Caco-2 (cell line): ENCODE measurements around the gene COL5A1. TPM values are rescaled to one million over a fixed set of nuclear protein-coding genes. Genes with fewer than 3 reads are reported as not detected.

Experiments used
- BruUV-seq: library from RNA; stranded (reverse); fragments of 400-500 nt; replicated peaks from 2 replicates; lab custom pipeline; 2021; lab: Mats Ljungman, UMichigan
- CTCF ChIA-PET: fragments of 300-600 bp; sonication (Branson Sonifier 250); formaldehyde crosslinking; loops from one replicate; lab custom pipeline; 2022; ENCODE audit warnings: antibody characterized with exemption; lab: Charles Lee
- POLR2A ChIA-PET: fragments of 300-600 bp; sonication (Branson Sonifier 250); formaldehyde crosslinking; loops from one replicate; lab custom pipeline; 2022; ENCODE audit warnings: antibody characterized with exemption; lab: Charles Lee
- DNase-seq, 2 experiments: peaks; one replicate each; pipeline versions ENCODE4 v3.0.0 to v3.0.0-alpha.2; 2020 to 2022
- H3K27me3 ChIP-seq: replicated peaks from 2 replicates; pipeline ENCODE4 v1.6.0; 2011; ENCODE audit warnings: low read length; ENCODE audit not compliant: control insufficient read depth, insufficient read depth
- H3K36me3 ChIP-seq: 2 replicates; pipeline ENCODE4 v1.5.1; 2011; ENCODE audit warnings: low read length; ENCODE audit not compliant: control insufficient read depth, insufficient read depth
- H3K4me1 ChIP-seq: fragments of 250-450 bp; sonication (Bioruptor Pico); 2 replicates; pipeline ENCODE4 v1.5.1; 2020; ENCODE audit warnings: mild to moderate bottlenecking
- H3K4me3 ChIP-seq: 2 replicates; pipeline ENCODE4 v1.5.1; 2011; ENCODE audit warnings: low read depth, mild to moderate bottlenecking, control low read depth, low read length
- H3K9me3 ChIP-seq: fragments of 250-450 bp; sonication (Bioruptor Pico); 2 replicates; pipeline ENCODE4 v1.5.1; 2020; ENCODE audit warnings: mild to moderate bottlenecking, moderate library complexity
- H3K27ac Mint-ChIP-seq: one replicate; pipeline ENCODE4 v1.8.0; 2022; ENCODE audit warnings: mixed read lengths; ENCODE audit not compliant: unreplicated experiment
- H3K27me3 Mint-ChIP-seq: one replicate; pipeline ENCODE4 v1.8.0; 2022; ENCODE audit warnings: mixed read lengths; ENCODE audit not compliant: insufficient read depth, unreplicated experiment
- H3K36me3 Mint-ChIP-seq: one replicate; pipeline ENCODE4 v1.8.0; 2022; ENCODE audit warnings: mild to moderate bottlenecking, mixed read lengths; ENCODE audit not compliant: insufficient read depth, unreplicated experiment
- H3K4me1 Mint-ChIP-seq: one replicate; pipeline ENCODE4 v1.8.0; 2022; ENCODE audit warnings: low read depth, mixed read lengths; ENCODE audit not compliant: unreplicated experiment
- H3K4me3 Mint-ChIP-seq: one replicate; pipeline ENCODE4 v1.8.0; 2022; ENCODE audit warnings: mild to moderate bottlenecking, moderate library complexity, mixed read lengths; ENCODE audit not compliant: unreplicated experiment
- H3K9me3 Mint-ChIP-seq: one replicate; pipeline ENCODE4 v1.8.0; 2022; ENCODE audit warnings: mixed read lengths; ENCODE audit not compliant: unreplicated experiment
- intact Hi-C: fragments of 100-400 bp; cut with micrococcal nuclease; formaldehyde crosslinking; loops from one replicate; pipeline ENCODE4 v1.10.0; 2022; ENCODE audit not compliant: unreplicated experiment
- total RNA-seq: library from RNA; stranded (reverse); gene quantifications from 2 replicates; pipeline ENCODE4 v1.2.3, GENCODE V29; 2022
- TF ChIP-seq, protein P1 (sequence below), 2 experiments: fragments of 200-600 bp in 1 of 2; IDR thresholded peaks; 1 replicate in 1 of 2; 2 replicates in 1 of 2; pipeline versions ENCODE4 v1.5.1 to v1.8.0; 2011 to 2022; ENCODE audit warnings: antibody characterized with exemption in 1 of 2, control low read depth in 1 of 2, inconsistent platforms in 1 of 2, low read depth in 1 of 2, low read length in 1 of 2, mild to moderate bottlenecking in 1 of 2, moderate library complexity in 1 of 2; ENCODE audit not compliant: insufficient read depth in 1 of 2, severe bottlenecking in 1 of 2, unreplicated experiment in 1 of 2

The COL5A1 gene
- total RNA-seq, 1 experiment from 2014 or later = 4.8 TPM

DNA sequence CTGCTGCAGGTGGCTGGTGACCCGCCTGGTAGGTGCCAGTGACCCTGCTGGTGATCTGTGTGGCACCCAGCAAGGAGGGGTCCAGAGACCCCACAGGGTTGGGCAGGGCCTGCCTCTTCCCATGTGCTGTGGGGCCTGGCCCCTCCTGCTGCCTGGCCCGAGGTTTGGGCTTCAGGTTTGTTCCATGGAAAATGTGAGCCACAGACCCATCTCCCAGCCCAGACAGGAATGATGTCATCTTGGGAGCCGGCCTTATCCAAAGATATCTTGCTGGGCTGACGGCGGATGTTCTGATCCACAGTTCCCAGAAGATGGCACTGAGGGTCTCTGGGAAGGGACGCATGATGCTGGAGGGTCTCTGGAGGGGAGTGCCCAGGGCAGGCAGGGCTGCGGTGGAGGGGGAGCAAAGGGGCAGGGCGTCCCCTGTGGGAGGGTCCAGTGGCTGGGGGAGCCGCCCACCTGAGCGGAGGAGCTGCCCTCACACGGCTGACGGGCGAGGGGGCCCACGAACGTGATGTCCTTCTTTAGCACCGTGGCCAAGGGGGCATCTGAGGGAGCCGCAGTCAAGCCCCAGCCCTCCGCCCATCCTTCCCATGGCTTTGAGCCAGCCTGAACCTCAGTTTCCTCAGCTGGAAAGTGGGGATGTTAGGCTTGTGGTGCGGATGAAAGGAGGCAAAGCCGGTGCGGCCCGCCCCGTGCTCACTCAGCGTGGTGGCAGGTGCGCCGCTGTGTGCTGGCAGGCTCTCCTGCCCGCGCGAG lies 68.1 kb downstream of the COL5A1 start:
- no peaks in the 10 kb centered on the region for H3K9me3 ChIP-seq
- Mint-ChIP-seq H3K4me3 (no peak overlapping the region), H3K9me3 (peaks cover 14% of the 10 kb centered on the region), H3K4me1 (no peaks in the 10 kb centered on the region), H3K36me3 (peaks cover 6% of the 10 kb centered on the region), H3K27ac (no peak overlapping the region), H3K27me3 (no peaks in the 10 kb centered on the region)
- no TSS peak for BruUV-seq
- intact Hi-C loops = no loop called here
- H3K4me1 ChIP-seq = no peaks in the 10 kb centered on the region
- no peaks in the 10 kb centered on the region for H3K36me3 ChIP-seq
- POLR2A ChIA-PET = no interaction called here
- TF ChIP-seq, protein P1, sequence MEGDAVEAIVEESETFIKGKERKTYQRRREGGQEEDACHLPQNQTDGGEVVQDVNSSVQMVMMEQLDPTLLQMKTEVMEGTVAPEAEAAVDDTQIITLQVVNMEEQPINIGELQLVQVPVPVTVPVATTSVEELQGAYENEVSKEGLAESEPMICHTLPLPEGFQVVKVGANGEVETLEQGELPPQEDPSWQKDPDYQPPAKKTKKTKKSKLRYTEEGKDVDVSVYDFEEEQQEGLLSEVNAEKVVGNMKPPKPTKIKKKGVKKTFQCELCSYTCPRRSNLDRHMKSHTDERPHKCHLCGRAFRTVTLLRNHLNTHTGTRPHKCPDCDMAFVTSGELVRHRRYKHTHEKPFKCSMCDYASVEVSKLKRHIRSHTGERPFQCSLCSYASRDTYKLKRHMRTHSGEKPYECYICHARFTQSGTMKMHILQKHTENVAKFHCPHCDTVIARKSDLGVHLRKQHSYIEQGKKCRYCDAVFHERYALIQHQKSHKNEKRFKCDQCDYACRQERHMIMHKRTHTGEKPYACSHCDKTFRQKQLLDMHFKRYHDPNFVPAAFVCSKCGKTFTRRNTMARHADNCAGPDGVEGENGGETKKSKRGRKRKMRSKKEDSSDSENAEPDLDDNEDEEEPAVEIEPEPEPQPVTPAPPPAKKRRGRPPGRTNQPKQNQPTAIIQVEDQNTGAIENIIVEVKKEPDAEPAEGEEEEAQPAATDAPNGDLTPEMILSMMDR (IDR thresholded peaks at IDR 0.05; ENCODE audit: insufficient read depth in 1 of 2, low read depth in 1 of 2, low read length in 1 of 2, severe bottlenecking in 1 of 2, unreplicated experiment in 1 of 2) = no peak
- no peak for DNase-seq
- H3K27me3 ChIP-seq = no peaks in the 10 kb centered on the region
- no peak overlapping the region for H3K4me3 ChIP-seq
- CTCF ChIA-PET = no interaction called here

DNA sequence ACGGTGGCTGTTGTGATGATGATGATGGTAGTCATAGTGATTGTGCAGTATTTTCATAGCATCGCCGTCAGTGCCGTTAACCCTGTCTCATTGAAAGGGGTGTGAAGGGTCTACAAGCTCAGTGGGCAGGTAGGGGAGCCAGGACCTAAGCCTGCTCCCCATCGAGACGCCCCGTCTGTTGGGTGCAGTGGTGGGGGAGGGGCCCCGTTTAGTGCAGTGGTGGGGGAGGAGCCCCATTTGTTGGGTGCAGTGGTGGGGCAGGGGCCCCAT lies 68.6 kb downstream of the COL5A1 start:
- CTCF ChIA-PET = no interaction called here
- DNase-seq = no peak
- intact Hi-C loops = no loop called here
- H3K36me3 Mint-ChIP-seq = peaks cover 6% of the 10 kb centered on the region
- H3K4me3 Mint-ChIP-seq = no peak overlapping the region
- H3K27me3 ChIP-seq = no peaks in the 10 kb centered on the region
- TF ChIP-seq, protein P1 (IDR thresholded peaks at IDR 0.05; ENCODE audit: insufficient read depth in 1 of 2, low read depth in 1 of 2, low read length in 1 of 2, severe bottlenecking in 1 of 2, unreplicated experiment in 1 of 2) = no peak
- H3K27me3 Mint-ChIP-seq = no peaks in the 10 kb centered on the region
- H3K9me3 Mint-ChIP-seq = peaks cover 14% of the 10 kb centered on the region
- H3K27ac Mint-ChIP-seq = no peak overlapping the region
- H3K36me3 ChIP-seq = no peaks in the 10 kb centered on the region
- no peaks in the 10 kb centered on the region for H3K4me1 ChIP-seq
- BruUV-seq = no TSS peak
- H3K9me3 ChIP-seq = no peaks in the 10 kb centered on the region
- no peak overlapping the region for H3K4me3 ChIP-seq
- POLR2A ChIA-PET = no interaction called here
- no peaks in the 10 kb centered on the region for H3K4me1 Mint-ChIP-seq

DNA sequence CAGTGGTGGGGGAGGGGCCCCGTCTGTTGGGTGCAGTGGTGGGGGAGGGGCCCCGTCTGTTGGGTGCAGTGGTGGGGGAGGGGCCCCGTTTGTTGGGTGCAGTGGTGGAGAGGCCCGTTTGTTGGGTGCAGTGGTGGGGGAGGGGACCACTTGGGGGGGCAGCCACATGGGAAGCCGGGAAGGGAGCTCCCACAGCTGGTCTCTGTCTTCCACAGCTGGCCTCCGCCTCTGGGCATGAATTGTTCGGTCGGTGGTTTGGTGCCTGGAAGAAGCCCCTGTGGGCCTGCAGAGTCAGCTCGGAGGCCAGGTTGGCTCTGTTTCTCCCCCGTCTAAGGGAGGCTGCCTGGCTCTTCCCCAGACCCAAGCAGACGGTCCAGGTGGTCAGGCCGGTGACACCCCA lies 69.3 kb downstream of the COL5A1 start:
- ChIA-PET CTCF (no interaction called here), POLR2A (no interaction called here)
- TF ChIP-seq, protein P1 (IDR thresholded peaks at IDR 0.05; ENCODE audit: insufficient read depth in 1 of 2, low read depth in 1 of 2, low read length in 1 of 2, severe bottlenecking in 1 of 2, unreplicated experiment in 1 of 2) = no peak
- Histone ChIP-seq H3K9me3 (no peaks in the 10 kb centered on the region), H3K4me3 (no peak overlapping the region), H3K4me1 (no peaks in the 10 kb centered on the region), H3K36me3 (no peaks in the 10 kb centered on the region), H3K27me3 (no peaks in the 10 kb centered on the region)
- no peak for DNase-seq
- intact Hi-C loops = no loop called here
- H3K27ac Mint-ChIP-seq = no peak overlapping the region
- H3K9me3 Mint-ChIP-seq = peaks cover 14% of the 10 kb centered on the region
- H3K36me3 Mint-ChIP-seq = peaks cover 6% of the 10 kb centered on the region
- no TSS peak for BruUV-seq
- H3K27me3 Mint-ChIP-seq = no peaks in the 10 kb centered on the region
- H3K4me1 Mint-ChIP-seq = no peaks in the 10 kb centered on the region
- H3K4me3 Mint-ChIP-seq = no peak overlapping the region
